A673 (cell line): ENCODE measurements around the gene RALGAPB. TPM values are rescaled to one million over a fixed set of nuclear protein-coding genes. Genes with fewer than 3 reads are reported as not detected.
"Not testable (repeated sequence)": the region's sequence is repeated elsewhere in the genome, so short reads cannot be mapped to it uniquely, and the experiment has no call there.

Experiments used
- BruUV-seq: library from RNA; stranded (reverse); fragments of 400-500 nt; replicated peaks from 2 replicates; lab custom pipeline; 2021; lab: Mats Ljungman, UMichigan
- CTCF ChIA-PET: fragments of 300-600 bp; sonication (Branson Sonifier 250); formaldehyde crosslinking; loops from one replicate; lab custom pipeline; 2022; ENCODE audit warnings: antibody characterized with exemption; lab: Charles Lee
- POLR2A ChIA-PET: fragments of 300-600 bp; sonication (Branson Sonifier 250); formaldehyde crosslinking; loops from one replicate; lab custom pipeline; 2022; ENCODE audit warnings: antibody characterized with exemption; ENCODE audit not compliant: low non-redundant PET; lab: Charles Lee
- DNase-seq: peaks from one replicate; pipeline ENCODE4 v3.0.0-alpha.2; 2015; ENCODE audit warnings: low spot score
- H3K27ac ChIP-seq: fragments of 200-600 bp; sonication (generic); 2 replicates; pipeline ENCODE4 v1.5.1; 2016; ENCODE audit warnings: mixed run types, low read depth, mild to moderate bottlenecking, mixed read lengths, antibody characterized with exemption, low read length; ENCODE audit not compliant: poor library complexity, severe bottlenecking
- H3K27me3 ChIP-seq: fragments of 200-600 bp; sonication (generic); replicated peaks from 2 replicates; pipeline ENCODE4 v1.6.1; 2017; ENCODE audit warnings: mixed run types, low read depth, mild to moderate bottlenecking, mixed read lengths, antibody characterized with exemption, low read length; ENCODE audit not compliant: insufficient read depth, poor library complexity
- H3K36me3 ChIP-seq: fragments of 200-600 bp; sonication (generic); 2 replicates; pipeline ENCODE4 v1.6.1; 2016; ENCODE audit warnings: mixed run types, mild to moderate bottlenecking, mixed read lengths, antibody characterized with exemption, low read length; ENCODE audit not compliant: insufficient read depth, poor library complexity, severe bottlenecking
- H3K4me1 ChIP-seq: fragments of 200-600 bp; sonication (generic); 2 replicates; pipeline ENCODE4 v1.6.1; 2017; ENCODE audit warnings: mixed run types, mild to moderate bottlenecking, mixed read lengths, antibody characterized with exemption, low read length; ENCODE audit not compliant: insufficient read depth, poor library complexity, severe bottlenecking
- H3K4me3 ChIP-seq: fragments of 200-600 bp; sonication (generic); 2 replicates; pipeline ENCODE4 v1.5.1; 2016; ENCODE audit warnings: low read depth, mixed run types, mild to moderate bottlenecking, mixed read lengths, low read length; ENCODE audit not compliant: poor library complexity, severe bottlenecking
- H3K9me3 ChIP-seq: fragments of 200-600 bp; sonication (generic); 2 replicates; pipeline ENCODE4 v1.6.1; 2016; ENCODE audit warnings: mixed run types, low read depth, mild to moderate bottlenecking, mixed read lengths, antibody characterized with exemption, low read length; ENCODE audit not compliant: poor library complexity, severe bottlenecking
- EZH2 ChIP-seq: fragments of 200-600 bp; sonication (generic); IDR thresholded peaks from 2 replicates; pipeline ENCODE4 v1.6.1; 2017; ENCODE audit warnings: borderline replicate concordance, low read depth, mild to moderate bottlenecking, mixed read lengths, antibody characterized with exemption, low read length; ENCODE audit not compliant: poor library complexity, severe bottlenecking
- intact Hi-C: fragments of 100-400 bp; cut with micrococcal nuclease; formaldehyde crosslinking; loops from one replicate; pipeline ENCODE4 v1.10.0; 2022; ENCODE audit not compliant: unreplicated experiment
- total RNA-seq: library from RNA; stranded (reverse); gene quantifications from 2 replicates; pipeline ENCODE4 v1.2.3, GENCODE V29; 2021
- TF ChIP-seq, protein P1 (sequence below): fragments of 300-800, 200-600 bp; sonication (generic); conservative IDR thresholded peaks from 2 replicates; pipeline ENCODE4 v1.5.1; 2017; ENCODE audit warnings: low read depth, mild to moderate bottlenecking, antibody characterized with exemption, low read length, moderate library complexity, mixed read lengths

Gene RALGAPB
- total RNA-seq, 1 experiment from 2014 or later, result 34.4 TPM

DNA sequence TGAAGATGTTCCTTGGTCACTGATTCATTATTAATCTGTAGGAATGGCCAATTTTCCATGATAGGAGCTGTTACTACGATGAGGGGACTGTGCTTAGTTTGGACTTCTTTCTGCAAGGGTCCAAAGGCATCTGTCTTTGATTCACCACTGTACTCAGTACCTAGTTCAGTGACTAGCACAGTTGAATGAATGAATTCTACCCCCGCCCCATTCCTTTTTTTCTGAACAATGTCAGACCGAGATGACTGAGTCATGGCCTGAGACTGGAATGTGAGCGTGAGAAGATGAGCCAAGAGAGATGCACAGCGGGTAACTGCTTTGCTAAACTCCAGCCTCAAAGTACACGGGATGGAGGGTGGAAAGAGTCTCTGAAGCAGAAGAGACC lies 37.1 kb upstream of the RALGAPB start:
- TF ChIP-seq, protein P1, sequence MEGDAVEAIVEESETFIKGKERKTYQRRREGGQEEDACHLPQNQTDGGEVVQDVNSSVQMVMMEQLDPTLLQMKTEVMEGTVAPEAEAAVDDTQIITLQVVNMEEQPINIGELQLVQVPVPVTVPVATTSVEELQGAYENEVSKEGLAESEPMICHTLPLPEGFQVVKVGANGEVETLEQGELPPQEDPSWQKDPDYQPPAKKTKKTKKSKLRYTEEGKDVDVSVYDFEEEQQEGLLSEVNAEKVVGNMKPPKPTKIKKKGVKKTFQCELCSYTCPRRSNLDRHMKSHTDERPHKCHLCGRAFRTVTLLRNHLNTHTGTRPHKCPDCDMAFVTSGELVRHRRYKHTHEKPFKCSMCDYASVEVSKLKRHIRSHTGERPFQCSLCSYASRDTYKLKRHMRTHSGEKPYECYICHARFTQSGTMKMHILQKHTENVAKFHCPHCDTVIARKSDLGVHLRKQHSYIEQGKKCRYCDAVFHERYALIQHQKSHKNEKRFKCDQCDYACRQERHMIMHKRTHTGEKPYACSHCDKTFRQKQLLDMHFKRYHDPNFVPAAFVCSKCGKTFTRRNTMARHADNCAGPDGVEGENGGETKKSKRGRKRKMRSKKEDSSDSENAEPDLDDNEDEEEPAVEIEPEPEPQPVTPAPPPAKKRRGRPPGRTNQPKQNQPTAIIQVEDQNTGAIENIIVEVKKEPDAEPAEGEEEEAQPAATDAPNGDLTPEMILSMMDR, result no peak
- no peak for TF ChIP-seq EZH2
- H3K4me3 ChIP-seq, result peak overlapping the region; percentile 86
- peaks cover 4% of the 10 kb centered on the region for H3K4me1 ChIP-seq
- no peaks in the 10 kb centered on the region for H3K27me3 ChIP-seq
- peak overlapping the region; percentile 91 for H3K27ac ChIP-seq
- intact Hi-C loops, result loop anchor here (1.0 to 2.0 kb wide), 2 partner anchors 11 to 37 kb away; partner anchors contain the start of gene RALGAPB
- no peaks in the 10 kb centered on the region for H3K9me3 ChIP-seq
- ChIA-PET CTCF (interaction anchor here (0.7 to 1.5 kb wide), 5 partner anchors 9 to 415 kb away, joined by 4 to 14 read pairs (median 5); partner anchors contain the start of gene RALGAPB), POLR2A (interaction anchor here (0.5 to 1.0 kb wide), 4 partner anchors 11 to 85 kb away, joined by 4 to 10 read pairs (median 5); partner anchors contain the start of gene RALGAPB)
- peak; percentile 27 for DNase-seq
- H3K36me3 ChIP-seq, result peaks cover 41% of the 10 kb centered on the region
- BruUV-seq, result no TSS peak

DNA sequence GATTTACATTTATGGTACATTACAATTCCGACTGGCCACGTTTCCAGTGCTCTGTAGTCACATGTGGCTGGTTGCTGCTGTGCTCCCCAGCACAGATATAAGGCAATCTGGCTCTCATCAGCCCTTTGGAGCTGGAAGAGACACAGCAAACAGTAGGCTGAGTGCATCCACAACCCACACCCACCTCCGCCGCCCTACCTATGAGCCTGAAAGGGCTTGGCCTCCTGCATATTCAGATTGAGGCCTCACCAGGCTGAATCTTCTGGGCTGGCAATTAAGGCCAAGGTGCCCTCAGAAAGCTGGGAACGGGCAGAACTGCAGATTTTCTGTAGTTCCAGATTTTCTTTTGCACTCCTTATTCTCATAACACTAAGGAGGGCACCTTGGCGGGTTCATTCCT lies 34.8 kb upstream of the RALGAPB start:
- Histone ChIP-seq H3K4me3 (no peak overlapping the region), H3K27ac (no peak overlapping the region), H3K36me3 (peaks cover 18% of the 10 kb centered on the region), H3K4me1 (peaks cover 4% of the 10 kb centered on the region), H3K9me3 (no peaks in the 10 kb centered on the region), H3K27me3 (no peaks in the 10 kb centered on the region)
- POLR2A ChIA-PET, result no interaction called here
- no peak for DNase-seq
- CTCF ChIA-PET, result no interaction called here
- intact Hi-C loops, result no loop called here
- no TSS peak for BruUV-seq
- no peak for TF ChIP-seq EZH2
- TF ChIP-seq, protein P1, result no peak

GRCh38 chr20:38441110-38441509 lies 31.5 kb upstream of the RALGAPB start:
- DNase-seq, BruUV-seq, H3K9me3 ChIP-seq, POLR2A ChIA-PET, H3K27me3 ChIP-seq, H3K36me3 ChIP-seq, intact Hi-C loops, CTCF ChIA-PET, H3K4me1 ChIP-seq, H3K4me3 ChIP-seq, H3K27ac ChIP-seq: not testable (repeated sequence)

GRCh38 chr20:38441916-38442315 lies 30.7 kb upstream of the RALGAPB start:
- TF ChIP-seq, protein P1, result no peak
- no peak for TF ChIP-seq EZH2
- no peak overlapping the region for H3K4me3 ChIP-seq
- no peaks in the 10 kb centered on the region for H3K4me1 ChIP-seq
- POLR2A ChIA-PET, result no interaction called here
- H3K9me3 ChIP-seq, result no peaks in the 10 kb centered on the region
- no peaks in the 10 kb centered on the region for H3K36me3 ChIP-seq
- no TSS peak for BruUV-seq
- H3K27me3 ChIP-seq, result no peaks in the 10 kb centered on the region
- no peak for DNase-seq
- no peak overlapping the region for H3K27ac ChIP-seq
- intact Hi-C loops, result no loop called here
- CTCF ChIA-PET, result no interaction called here
